Testis (tissue), 2 donors: ENCODE measurements around the gene CAPZA2.

ENCODE experiments used
- CTCF ChIP-seq, 3 experiments: fragments of 450-650 bp in 2 of 3; fragments of 200-600 bp in 1 of 3; sonication (generic) in 1 of 3; IDR thresholded peaks; one replicate each; pipeline ENCODE4 v1.5.1; 2016 to 2019; ENCODE audit warnings: antibody characterized with exemption in 3 of 3, mild to moderate bottlenecking in 2 of 3, moderate library complexity in 1 of 3
- POLR2A ChIP-seq: fragments of 450-650 bp; IDR thresholded peaks from one replicate; pipeline ENCODE4 v1.6.1; 2017; ENCODE audit warnings: antibody characterized with exemption, mild to moderate bottlenecking, moderate library complexity

- TF ChIP-seq POLR2A = no peak
- TF ChIP-seq CTCF (IDR thresholded peaks at IDR 0.05) = no peak
Measured at GRCh38 chr7:116843378-116843777, 19.0 kb upstream of the CAPZA2 start.
